ENCODE measurements around the gene CSGALNACT2. TPM values are rescaled to one million over a fixed set of nuclear protein-coding genes. Genes with fewer than 3 reads are reported as not detected.

The CSGALNACT2 gene
- total and polyA plus RNA-seq, 5 donors from 2014 or later: 17.2 to 69.4 (median 24.6) TPM

DNA sequence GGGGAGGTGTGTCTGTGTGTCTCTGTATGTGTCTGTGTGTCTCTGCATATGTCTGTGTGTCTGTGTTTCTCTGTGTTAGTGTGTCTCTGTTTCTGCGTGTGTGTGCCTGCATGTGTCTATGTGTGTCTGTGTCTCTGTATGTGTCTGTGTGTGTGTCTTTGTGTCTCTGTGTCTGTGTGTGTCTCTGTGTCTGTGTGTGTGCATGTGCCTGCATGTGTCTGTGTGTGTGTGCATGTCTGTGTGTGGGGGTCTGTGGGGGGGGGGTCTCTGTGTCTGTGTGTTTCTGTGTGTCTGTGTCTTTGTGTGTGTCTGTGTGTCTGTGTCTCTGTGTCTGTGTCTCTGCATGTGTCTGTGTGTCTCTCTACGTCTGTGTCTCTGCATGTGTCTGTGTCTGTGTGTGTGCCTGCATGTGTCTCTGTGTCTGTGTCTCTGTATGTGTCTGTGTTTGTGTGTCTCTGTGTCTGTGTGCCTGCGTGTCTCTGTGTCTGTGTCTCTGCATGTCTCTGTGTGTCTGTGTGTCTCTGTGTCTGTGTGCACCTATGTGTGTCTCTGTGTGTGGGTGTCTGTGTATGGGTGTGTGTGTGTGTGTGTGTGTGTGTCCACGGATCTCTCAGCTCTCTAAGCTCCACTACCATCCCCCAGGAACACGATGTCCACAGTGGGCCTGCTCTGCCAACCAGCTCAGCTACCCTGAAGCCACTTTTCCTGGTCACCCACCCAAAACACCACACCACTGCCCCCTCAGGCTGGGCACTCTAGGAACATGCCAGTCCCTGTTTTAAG lies 87.0 kb downstream of the CSGALNACT2 start:
- peaks cover 29% of the 10 kb centered on the region for H3K4me1 ChIP-seq (ENCODE audit: control insufficient read depth, insufficient read depth, low read length, poor library complexity, severe bottlenecking)
- H3K36me3 ChIP-seq (ENCODE audit: control insufficient read depth, insufficient read depth, low read length): no peaks in the 10 kb centered on the region
- H3K27me3 ChIP-seq (ENCODE audit: control insufficient read depth, insufficient read depth, low read length): peaks cover 2% of the 10 kb centered on the region
- Mint-ChIP-seq H3K9me3 (no peaks in the 10 kb centered on the region), H3K36me3 (no peaks in the 10 kb centered on the region), H3K27ac (peak overlapping the region in 2 of 3 donors; percentile 71 to 89), H3K27me3 (peaks cover 14% of the 10 kb centered on the region), H3K4me3 (peak overlapping the region in 2 of 4 donors; percentile 6 to 12), H3K4me1 (peaks cover 0 to 35% (median 14%) of the 10 kb centered on the region in 4 donors)
- DNase-seq: no peak
- no peak overlapping the region for H3K4me3 ChIP-seq (ENCODE audit: low read depth, low read length)
- ATAC-seq (ENCODE audit: low read depth in 2 of 2): no peak
- no peaks in the 10 kb centered on the region for H3K9me3 ChIP-seq (ENCODE audit: control insufficient read depth in 2 of 2, low read length in 2 of 2)
- no peak overlapping the region for H3K27ac ChIP-seq (ENCODE audit: insufficient read depth, low read length, poor library complexity, severe bottlenecking)

DNA sequence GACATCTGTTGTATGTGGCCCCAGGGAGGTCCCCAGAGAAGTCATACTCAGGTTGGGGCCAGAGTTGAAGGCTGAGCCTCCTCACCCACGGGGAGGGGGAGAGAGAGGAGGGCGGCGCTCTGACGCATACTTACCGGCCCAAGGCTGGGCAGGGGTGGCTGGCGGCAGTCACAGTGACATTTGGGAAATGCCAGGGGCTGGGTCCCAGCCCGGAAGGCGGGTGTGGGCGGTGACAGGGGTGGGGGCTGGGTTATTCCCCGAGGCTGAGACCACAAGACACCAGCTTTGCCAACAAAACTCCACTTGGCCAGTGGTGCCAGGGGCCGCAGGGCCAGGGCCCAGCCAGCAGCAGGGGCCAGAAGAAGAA lies 87.5 kb downstream of the CSGALNACT2 start:
- peak; percentile 23 to 48 for ATAC-seq (ENCODE audit: low read depth in 2 of 2)

DNA sequence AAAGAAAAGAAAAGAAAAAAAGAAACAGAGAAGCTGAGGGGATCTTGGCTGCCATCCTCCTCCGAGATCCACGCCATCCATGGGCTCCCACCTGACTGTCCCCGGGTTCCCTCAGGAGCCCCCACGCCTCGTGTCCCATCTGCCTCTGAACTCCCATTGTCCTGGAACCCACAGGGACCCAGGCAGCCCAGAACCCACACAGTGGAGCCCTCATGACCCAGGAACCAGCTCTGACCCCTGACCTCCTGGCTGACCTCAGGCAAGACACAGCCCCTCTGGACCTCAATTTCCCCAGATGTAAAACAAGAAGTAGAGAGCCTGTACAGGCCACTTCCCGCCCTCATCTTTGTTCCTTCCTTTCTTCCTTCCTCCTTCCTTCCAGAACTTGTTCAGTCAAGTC lies 88.2 kb downstream of the CSGALNACT2 start:
- Histone ChIP-seq H3K27me3 (ENCODE audit: control insufficient read depth, insufficient read depth, low read length) (peaks cover 2% of the 10 kb centered on the region), H3K9me3 (ENCODE audit: control insufficient read depth in 2 of 2, low read length in 2 of 2) (no peaks in the 10 kb centered on the region), H3K4me1 (ENCODE audit: control insufficient read depth, insufficient read depth, low read length, poor library complexity, severe bottlenecking) (peaks cover 37% of the 10 kb centered on the region), H3K36me3 (ENCODE audit: control insufficient read depth, insufficient read depth, low read length) (no peaks in the 10 kb centered on the region), H3K27ac (ENCODE audit: insufficient read depth, low read length, poor library complexity, severe bottlenecking) (no peak overlapping the region), H3K4me3 (ENCODE audit: low read depth, low read length) (no peak overlapping the region)
- H3K27ac Mint-ChIP-seq: peak overlapping the region in 2 of 3 donors; percentile 65 to 75
- no peak for DNase-seq
- H3K9me3 Mint-ChIP-seq: no peaks in the 10 kb centered on the region
- H3K4me3 Mint-ChIP-seq: peak overlapping the region in 1 of 4 donors; percentile 63
- H3K4me1 Mint-ChIP-seq: peaks cover 0 to 44% (median 17%) of the 10 kb centered on the region in 4 donors
- H3K27me3 Mint-ChIP-seq: peaks cover 14% of the 10 kb centered on the region
- H3K36me3 Mint-ChIP-seq: no peaks in the 10 kb centered on the region
- no peak for ATAC-seq (ENCODE audit: low read depth in 2 of 2)

More for the DNA sequence above, 87.5 kb downstream of the CSGALNACT2 start:
- Mint-ChIP-seq H3K4me1 (peaks cover 0 to 37% (median 14%) of the 10 kb centered on the region in 4 donors), H3K9me3 (no peaks in the 10 kb centered on the region), H3K27ac (no peak overlapping the region), H3K4me3 (peak overlapping the region in 2 of 4 donors; percentile 52 to 56), H3K27me3 (peaks cover 14% of the 10 kb centered on the region), H3K36me3 (no peaks in the 10 kb centered on the region)
- peaks cover 2% of the 10 kb centered on the region for H3K27me3 ChIP-seq (ENCODE audit: control insufficient read depth, insufficient read depth, low read length)
- H3K36me3 ChIP-seq (ENCODE audit: control insufficient read depth, insufficient read depth, low read length): no peaks in the 10 kb centered on the region
- H3K4me3 ChIP-seq (ENCODE audit: low read depth, low read length): no peak overlapping the region
- peaks cover 30% of the 10 kb centered on the region for H3K4me1 ChIP-seq (ENCODE audit: control insufficient read depth, insufficient read depth, low read length, poor library complexity, severe bottlenecking)
- no peak overlapping the region for H3K27ac ChIP-seq (ENCODE audit: insufficient read depth, low read length, poor library complexity, severe bottlenecking)
- no peaks in the 10 kb centered on the region for H3K9me3 ChIP-seq (ENCODE audit: control insufficient read depth in 2 of 2, low read length in 2 of 2)
- peak in 1 of 3 donors; percentile 29 for DNase-seq

DNA sequence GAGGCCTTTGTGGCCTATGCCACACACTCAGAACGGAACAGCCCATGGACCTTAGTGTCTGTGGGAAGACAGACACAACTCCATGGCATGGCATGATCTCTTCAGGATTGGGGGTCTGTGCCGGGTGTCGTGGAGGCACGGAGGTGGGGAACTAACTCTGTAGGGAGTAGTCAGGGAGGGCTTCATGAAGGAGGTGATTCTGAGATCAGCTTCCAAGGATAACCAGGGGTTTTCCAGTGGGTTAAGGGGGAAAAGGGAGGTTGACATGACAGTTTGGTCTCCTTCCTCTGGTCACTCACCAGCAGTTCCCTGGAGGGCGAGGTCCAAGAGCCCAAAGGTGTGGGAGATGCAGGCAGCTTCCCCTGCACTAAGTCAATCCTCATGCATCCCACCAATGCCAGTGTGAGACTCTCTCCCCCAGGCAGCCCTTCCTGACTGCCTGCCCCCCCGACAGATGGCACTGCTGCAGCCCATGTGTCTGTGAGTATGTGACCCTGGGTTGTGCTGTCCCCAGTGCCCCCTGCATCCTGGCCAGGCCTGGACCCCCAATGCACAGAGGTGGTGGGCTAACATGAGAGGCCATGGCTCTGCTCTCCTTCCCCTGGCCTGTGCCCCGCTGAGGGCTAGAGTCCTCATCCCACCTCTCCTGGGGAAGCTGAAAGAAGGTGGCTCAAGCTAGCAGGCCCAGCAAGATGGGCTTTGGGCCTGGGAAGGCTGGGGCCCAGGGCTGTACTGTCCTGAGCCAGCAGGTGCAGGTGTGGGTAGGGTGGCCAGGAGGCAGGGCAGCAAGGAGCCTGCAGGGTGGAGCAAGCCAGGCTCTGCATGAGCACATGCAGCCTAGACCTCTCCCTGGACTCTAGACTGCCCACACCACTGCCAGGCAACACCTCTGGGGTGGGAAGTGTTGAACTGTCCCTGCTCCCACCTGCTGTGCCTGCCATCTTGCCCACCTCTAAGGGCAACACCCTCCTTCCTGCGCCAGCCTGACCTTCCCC lies 88.9 kb downstream of the CSGALNACT2 start:
- H3K27ac Mint-ChIP-seq: peak overlapping the region; percentile 65 to 82 (median 75)
- no peaks in the 10 kb centered on the region for H3K36me3 Mint-ChIP-seq
- peak overlapping the region in 2 of 4 donors; percentile 63 to 74 for H3K4me3 Mint-ChIP-seq
- peaks cover 0 to 48% (median 20%) of the 10 kb centered on the region in 4 donors for H3K4me1 Mint-ChIP-seq
- H3K4me1 ChIP-seq (ENCODE audit: control insufficient read depth, insufficient read depth, low read length, poor library complexity, severe bottlenecking): peaks cover 42% of the 10 kb centered on the region
- H3K36me3 ChIP-seq (ENCODE audit: control insufficient read depth, insufficient read depth, low read length): no peaks in the 10 kb centered on the region
- DNase-seq: no peak
- H3K9me3 ChIP-seq (ENCODE audit: control insufficient read depth in 2 of 2, low read length in 2 of 2): no peaks in the 10 kb centered on the region
- H3K27me3 ChIP-seq (ENCODE audit: control insufficient read depth, insufficient read depth, low read length): peaks cover 2% of the 10 kb centered on the region
- H3K9me3 Mint-ChIP-seq: no peaks in the 10 kb centered on the region
- ATAC-seq (ENCODE audit: low read depth in 2 of 2): no peak
- H3K4me3 ChIP-seq (ENCODE audit: low read depth, low read length): no peak overlapping the region
- peaks cover 14% of the 10 kb centered on the region for H3K27me3 Mint-ChIP-seq
- no peak overlapping the region for H3K27ac ChIP-seq (ENCODE audit: insufficient read depth, low read length, poor library complexity, severe bottlenecking)

DNA sequence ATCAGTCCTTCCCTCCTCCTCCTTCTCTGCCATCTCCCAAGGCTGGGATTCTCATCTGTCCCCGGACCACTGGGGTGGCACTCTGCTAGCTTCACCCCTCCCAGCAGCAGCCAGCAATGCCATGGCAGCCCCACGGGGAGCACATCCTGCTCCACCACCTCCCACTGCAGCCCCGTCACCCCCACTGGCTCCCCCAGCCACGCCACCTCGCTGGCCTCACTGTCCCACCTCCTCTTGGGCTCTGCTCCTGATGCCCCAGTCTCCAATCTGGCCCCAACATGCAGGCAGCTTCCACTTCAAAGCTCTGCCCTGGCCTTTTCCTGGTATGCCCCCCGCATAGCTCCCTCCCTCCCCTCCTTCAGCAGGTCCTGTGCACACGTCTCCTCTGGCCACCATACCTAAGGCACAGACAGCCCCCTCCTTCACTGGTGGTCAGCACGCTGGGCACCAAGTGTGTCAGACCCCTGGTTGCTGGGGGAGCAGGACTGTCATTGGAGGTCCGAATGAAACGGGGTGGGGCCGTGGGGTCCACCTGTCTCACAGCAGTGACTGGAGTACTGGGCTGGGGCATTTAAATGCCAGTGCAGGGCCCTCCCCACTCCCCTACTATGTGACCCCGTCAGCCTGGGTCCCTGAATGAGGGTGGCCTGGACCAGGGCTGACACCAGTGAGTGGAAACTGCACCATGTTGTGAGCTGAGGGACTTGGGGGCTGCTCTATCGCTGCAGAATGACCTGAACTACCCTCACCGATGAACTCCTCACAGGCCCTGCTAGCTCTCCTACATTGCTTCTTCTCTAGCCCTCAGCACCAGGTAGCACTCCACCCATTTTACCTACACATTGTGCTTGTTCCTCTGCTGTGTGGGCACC lies 89.9 kb downstream of the CSGALNACT2 start:
- H3K9me3 ChIP-seq (ENCODE audit: control insufficient read depth in 2 of 2, low read length in 2 of 2): no peaks in the 10 kb centered on the region
- H3K27ac ChIP-seq (ENCODE audit: insufficient read depth, low read length, poor library complexity, severe bottlenecking): no peak overlapping the region
- no peaks in the 10 kb centered on the region for H3K9me3 Mint-ChIP-seq
- peaks cover 2% of the 10 kb centered on the region for H3K27me3 ChIP-seq (ENCODE audit: control insufficient read depth, insufficient read depth, low read length)
- no peak for DNase-seq
- H3K36me3 Mint-ChIP-seq: no peaks in the 10 kb centered on the region
- peaks cover 14% of the 10 kb centered on the region for H3K27me3 Mint-ChIP-seq
- peak overlapping the region; percentile 18 for H3K4me3 ChIP-seq (ENCODE audit: low read depth, low read length)
- H3K27ac Mint-ChIP-seq: no peak overlapping the region
- peak overlapping the region; percentile 53 to 90 (median 76) for H3K4me3 Mint-ChIP-seq
- peaks cover 0 to 49% (median 20%) of the 10 kb centered on the region in 4 donors for H3K4me1 Mint-ChIP-seq
- H3K4me1 ChIP-seq (ENCODE audit: control insufficient read depth, insufficient read depth, low read length, poor library complexity, severe bottlenecking): peaks cover 42% of the 10 kb centered on the region
- H3K36me3 ChIP-seq (ENCODE audit: control insufficient read depth, insufficient read depth, low read length): no peaks in the 10 kb centered on the region
- no peak for ATAC-seq (ENCODE audit: low read depth in 2 of 2)

DNA sequence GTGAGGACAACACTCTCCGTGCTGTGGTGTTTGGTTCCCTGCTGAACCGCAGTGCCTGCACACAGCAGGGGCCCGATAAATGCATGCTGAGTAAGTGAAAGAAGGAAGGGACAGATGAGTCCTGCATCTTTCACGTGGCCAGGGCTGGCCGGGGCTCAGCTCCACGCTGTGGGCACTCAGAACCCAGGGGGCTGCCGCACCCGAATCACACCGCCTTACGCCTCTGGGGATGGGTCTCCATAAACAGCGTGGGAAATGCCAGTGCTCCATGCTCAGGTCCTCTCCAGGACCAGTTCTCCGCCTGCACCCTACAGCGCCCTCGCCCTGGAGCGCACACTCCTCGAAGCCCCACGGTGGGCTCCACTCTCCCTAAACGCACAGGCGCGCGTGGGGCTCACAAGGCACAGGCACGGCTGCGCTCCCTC lies 90.5 kb downstream of the CSGALNACT2 start:
- Mint-ChIP-seq H3K36me3 (no peaks in the 10 kb centered on the region), H3K4me3 (peak overlapping the region; percentile 53 to 90 (median 76)), H3K27ac (no peak overlapping the region), H3K4me1 (peaks cover 0 to 49% (median 20%) of the 10 kb centered on the region in 4 donors), H3K9me3 (no peaks in the 10 kb centered on the region), H3K27me3 (peaks cover 14% of the 10 kb centered on the region)
- H3K36me3 ChIP-seq (ENCODE audit: control insufficient read depth, insufficient read depth, low read length): no peaks in the 10 kb centered on the region
- H3K4me3 ChIP-seq (ENCODE audit: low read depth, low read length): peak overlapping the region; percentile 18
- H3K27ac ChIP-seq (ENCODE audit: insufficient read depth, low read length, poor library complexity, severe bottlenecking): no peak overlapping the region
- DNase-seq (no peak), ATAC-seq (ENCODE audit: low read depth in 2 of 2) (no peak)
- peaks cover 42% of the 10 kb centered on the region for H3K4me1 ChIP-seq (ENCODE audit: control insufficient read depth, insufficient read depth, low read length, poor library complexity, severe bottlenecking)
- peaks cover 2% of the 10 kb centered on the region for H3K27me3 ChIP-seq (ENCODE audit: control insufficient read depth, insufficient read depth, low read length)
- no peaks in the 10 kb centered on the region for H3K9me3 ChIP-seq (ENCODE audit: control insufficient read depth in 2 of 2, low read length in 2 of 2)

Data from CD4-positive, CD25-positive, alpha-beta regulatory T cell (primary cell).